Measurements from ENCODE around the gene SYNPR.

GRCh38 chr3:63470745-63471144, 192.6 kb downstream of the SYNPR start:
- TF ChIP-seq CTCF (IDR thresholded peaks at IDR 0.05; ENCODE audit: low read length) (no peak), EZH2 (IDR thresholded peaks at IDR 0.05; ENCODE audit: borderline replicate concordance, low read length) (no peak)

All from OCI-LY1 (cell line).